Measurements from ENCODE around the gene COMT. TPM values are rescaled to one million over a fixed set of nuclear protein-coding genes. Genes with fewer than 3 reads are reported as not detected.

Gene COMT
- total RNA-seq, 2 experiments from 2014 or later = 92.6 to 95.3 TPM

DNA sequence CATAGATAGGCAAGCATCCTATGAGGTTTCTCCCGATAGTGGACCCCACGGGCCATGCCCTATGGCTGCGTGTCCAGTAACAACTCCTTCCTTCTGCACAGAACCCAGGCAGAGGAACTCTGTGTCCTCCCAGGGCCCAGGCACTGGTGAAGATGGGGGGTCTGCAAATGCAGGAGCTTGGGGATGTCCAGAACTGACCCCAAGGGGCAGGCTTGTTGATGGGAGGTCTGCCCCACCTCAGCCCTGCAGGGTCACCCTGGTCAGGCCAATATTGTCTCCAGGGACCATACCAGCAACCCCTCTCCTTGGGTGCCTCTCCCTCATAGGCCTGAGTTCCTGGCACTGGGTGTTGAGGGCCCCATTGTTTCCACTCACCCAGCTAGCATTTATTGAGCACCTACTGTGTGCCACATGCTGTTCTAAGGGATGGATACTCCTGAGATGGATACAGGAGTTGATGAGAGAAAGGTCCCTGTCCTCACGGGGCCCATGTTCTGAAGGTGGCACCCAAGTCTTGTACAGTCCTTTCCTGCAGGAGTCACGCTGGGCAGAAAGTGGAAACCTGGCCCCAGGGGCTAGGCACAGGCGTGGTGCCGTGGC is 26.4 kb downstream of the COMT start:
- H3K27ac Mint-ChIP-seq = no peak overlapping the region
- no peak for ATAC-seq

DNA sequence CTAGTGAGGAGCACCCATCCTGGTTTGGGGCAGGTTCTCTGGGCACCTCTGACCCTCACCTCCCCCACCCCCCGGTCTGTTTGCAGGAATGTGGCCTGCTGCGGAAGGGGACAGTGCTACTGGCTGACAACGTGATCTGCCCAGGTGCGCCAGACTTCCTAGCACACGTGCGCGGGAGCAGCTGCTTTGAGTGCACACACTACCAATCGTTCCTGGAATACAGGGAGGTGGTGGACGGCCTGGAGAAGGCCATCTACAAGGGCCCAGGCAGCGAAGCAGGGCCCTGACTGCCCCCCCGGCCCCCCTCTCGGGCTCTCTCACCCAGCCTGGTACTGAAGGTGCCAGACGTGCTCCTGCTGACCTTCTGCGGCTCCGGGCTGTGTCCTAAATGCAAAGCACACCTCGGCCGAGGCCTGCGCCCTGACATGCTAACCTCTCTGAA is 26.9 kb downstream of the COMT start:
- H3K27ac Mint-ChIP-seq = no peak overlapping the region
- ATAC-seq = no peak
- H3K4me1 Mint-ChIP-seq = peaks cover 2% of the 10 kb centered on the region
- no peak for DNase-seq
- H3K4me3 Mint-ChIP-seq = no peak overlapping the region
- CTCF ChIA-PET = interaction anchor here (0.6 to 10.7 kb wide), 5 partner anchors 45 to 475 kb away, joined by 3 to 97 read pairs (median 4); no protein-coding TSS in a partner anchor
- no peaks in the 10 kb centered on the region for H3K27me3 Mint-ChIP-seq
- H3K36me3 Mint-ChIP-seq = peaks cover 1% of the 10 kb centered on the region
- H3K9me3 Mint-ChIP-seq (ENCODE audit: low read depth) = no peaks in the 10 kb centered on the region

More for the DNA sequence above, 26.4 kb downstream of the COMT start:
- no peak overlapping the region for H3K4me3 Mint-ChIP-seq
- no peak for DNase-seq
- H3K27me3 Mint-ChIP-seq = no peaks in the 10 kb centered on the region
- peaks cover 2% of the 10 kb centered on the region for H3K4me1 Mint-ChIP-seq
- CTCF ChIA-PET = interaction anchor here (0.6 to 10.7 kb wide), 4 partner anchors 46 to 476 kb away, joined by 4 to 97 read pairs (median 4); no protein-coding TSS in a partner anchor
- H3K36me3 Mint-ChIP-seq = peaks cover 1% of the 10 kb centered on the region
- H3K9me3 Mint-ChIP-seq (ENCODE audit: low read depth) = no peaks in the 10 kb centered on the region

DNA sequence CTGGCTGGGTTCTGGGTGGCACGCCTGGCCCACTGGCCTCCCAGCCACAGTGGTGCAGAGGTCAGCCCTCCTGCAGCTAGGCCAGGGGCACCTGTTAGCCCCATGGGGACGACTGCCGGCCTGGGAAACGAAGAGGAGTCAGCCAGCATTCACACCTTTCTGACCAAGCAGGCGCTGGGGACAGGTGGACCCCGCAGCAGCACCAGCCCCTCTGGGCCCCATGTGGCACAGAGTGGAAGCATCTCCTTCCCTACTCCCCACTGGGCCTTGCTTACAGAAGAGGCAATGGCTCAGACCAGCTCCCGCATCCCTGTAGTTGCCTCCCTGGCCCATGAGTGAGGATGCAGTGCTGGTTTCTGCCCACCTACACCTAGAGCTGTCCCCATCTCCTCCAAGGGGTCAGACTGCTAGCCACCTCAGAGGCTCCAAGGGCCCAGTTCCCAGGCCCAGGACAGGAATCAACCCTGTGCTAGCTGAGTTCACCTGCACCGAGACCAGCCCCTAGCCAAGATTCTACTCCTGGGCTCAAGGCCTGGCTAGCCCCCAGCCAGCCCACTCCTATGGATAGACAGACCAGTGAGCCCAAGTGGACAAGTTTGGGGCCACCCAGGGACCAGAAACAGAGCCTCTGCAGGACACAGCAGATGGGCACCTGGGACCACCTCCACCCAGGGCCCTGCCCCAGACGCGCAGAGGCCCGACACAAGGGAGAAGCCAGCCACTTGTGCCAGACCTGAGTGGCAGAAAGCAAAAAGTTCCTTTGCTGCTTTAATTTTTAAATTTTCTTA is 27.8 kb downstream of the COMT start:
- Mint-ChIP-seq H3K4me3 (no peak overlapping the region), H3K9me3 (ENCODE audit: low read depth) (no peaks in the 10 kb centered on the region), H3K27ac (no peak overlapping the region), H3K36me3 (peaks cover 1% of the 10 kb centered on the region), H3K27me3 (no peaks in the 10 kb centered on the region), H3K4me1 (peaks cover 2% of the 10 kb centered on the region)
- DNase-seq (no peak), ATAC-seq (no peak)
- CTCF ChIA-PET = interaction anchor here (0.8 to 10.7 kb wide), 10 partner anchors 15 to 188 kb away, joined by 3 to 97 read pairs (median 5); partner anchors contain the start of gene ZDHHC8

DNA sequence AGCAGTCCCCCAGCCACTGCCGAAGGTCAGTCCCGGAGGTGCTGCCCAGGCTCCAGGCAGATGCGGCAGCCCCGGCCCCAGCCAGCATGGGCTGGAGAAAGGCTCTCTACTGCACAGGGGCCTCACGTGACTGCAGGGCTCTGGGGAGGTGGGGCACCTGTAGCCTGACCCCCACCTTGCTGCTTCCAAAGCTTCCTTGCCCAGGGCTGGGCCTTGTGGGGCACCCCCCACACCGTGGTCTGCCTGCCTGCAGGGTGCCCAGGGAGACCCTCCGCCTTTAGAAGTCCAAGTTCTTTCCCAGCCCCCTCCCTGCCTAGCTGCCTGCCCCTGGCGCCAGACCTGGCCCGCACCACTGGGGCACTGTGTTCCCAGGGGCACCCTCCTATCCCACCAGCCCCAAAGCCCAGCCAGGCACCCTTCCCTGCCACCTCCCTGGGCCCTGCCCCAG is 28.5 kb downstream of the COMT start:
- no peak for DNase-seq
- H3K27me3 Mint-ChIP-seq = no peaks in the 10 kb centered on the region

DNA sequence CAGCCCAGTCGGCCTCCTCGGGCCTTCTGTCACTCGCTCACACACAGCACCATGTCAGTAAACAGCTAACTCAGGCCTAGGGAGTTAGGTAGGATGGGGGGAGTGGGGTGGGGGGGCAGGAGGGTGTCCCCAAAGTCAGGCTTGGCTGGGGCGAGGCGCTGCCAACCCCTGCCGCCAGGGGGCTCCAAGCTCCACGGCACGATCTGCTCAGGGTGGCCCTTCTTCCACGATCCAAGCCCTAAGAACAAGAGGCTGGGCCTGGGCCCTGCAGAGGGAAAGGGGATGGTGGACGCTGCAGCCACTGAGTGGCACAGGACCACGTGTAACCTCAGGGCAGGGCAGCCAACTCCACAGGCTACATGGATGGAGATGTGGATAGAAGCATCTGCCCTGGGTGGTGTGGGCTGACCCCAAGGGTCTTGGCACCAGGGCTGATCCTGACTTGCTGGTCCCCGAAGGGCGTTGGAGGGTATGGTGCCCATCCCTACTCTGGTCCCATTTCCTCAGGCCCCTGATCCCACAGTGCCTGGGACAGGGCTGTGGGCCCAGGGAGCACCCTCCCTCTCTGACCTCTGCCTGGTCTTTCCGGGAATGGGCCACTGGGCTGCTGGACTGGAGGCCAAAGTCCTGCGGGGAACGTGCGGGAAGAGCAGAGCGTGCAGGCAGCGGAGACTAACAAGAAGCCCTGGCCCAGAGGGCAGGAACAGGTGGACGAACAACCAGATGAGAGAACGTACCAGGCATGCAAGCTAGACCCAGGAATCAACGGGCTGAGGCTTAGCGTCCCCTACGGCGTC is 29.1 kb downstream of the COMT start:
- CTCF ChIA-PET = interaction anchor here (0.6 to 10.7 kb wide), 18 partner anchors 12 to 240 kb away, joined by 3 to 97 read pairs (median 5); partner anchors contain the start of gene ZDHHC8
- Mint-ChIP-seq H3K27me3 (no peaks in the 10 kb centered on the region), H3K4me1 (peaks cover 9% of the 10 kb centered on the region), H3K9me3 (ENCODE audit: low read depth) (no peaks in the 10 kb centered on the region), H3K4me3 (no peak overlapping the region), H3K27ac (no peak overlapping the region), H3K36me3 (peaks cover 1% of the 10 kb centered on the region)
- peak; percentile 78 for ATAC-seq
- peak; percentile 82 for DNase-seq

More for the DNA sequence above, 28.5 kb downstream of the COMT start:
- peaks cover 4% of the 10 kb centered on the region for H3K4me1 Mint-ChIP-seq
- no peak overlapping the region for H3K27ac Mint-ChIP-seq
- H3K9me3 Mint-ChIP-seq (ENCODE audit: low read depth) = no peaks in the 10 kb centered on the region
- CTCF ChIA-PET = interaction anchor here (0.7 to 10.7 kb wide), 10 partner anchors 12 to 239 kb away, joined by 3 to 97 read pairs (median 5); partner anchors contain the start of gene ZDHHC8
- H3K36me3 Mint-ChIP-seq = peaks cover 1% of the 10 kb centered on the region
- peak; percentile 10 for ATAC-seq
- no peak overlapping the region for H3K4me3 Mint-ChIP-seq

DNA sequence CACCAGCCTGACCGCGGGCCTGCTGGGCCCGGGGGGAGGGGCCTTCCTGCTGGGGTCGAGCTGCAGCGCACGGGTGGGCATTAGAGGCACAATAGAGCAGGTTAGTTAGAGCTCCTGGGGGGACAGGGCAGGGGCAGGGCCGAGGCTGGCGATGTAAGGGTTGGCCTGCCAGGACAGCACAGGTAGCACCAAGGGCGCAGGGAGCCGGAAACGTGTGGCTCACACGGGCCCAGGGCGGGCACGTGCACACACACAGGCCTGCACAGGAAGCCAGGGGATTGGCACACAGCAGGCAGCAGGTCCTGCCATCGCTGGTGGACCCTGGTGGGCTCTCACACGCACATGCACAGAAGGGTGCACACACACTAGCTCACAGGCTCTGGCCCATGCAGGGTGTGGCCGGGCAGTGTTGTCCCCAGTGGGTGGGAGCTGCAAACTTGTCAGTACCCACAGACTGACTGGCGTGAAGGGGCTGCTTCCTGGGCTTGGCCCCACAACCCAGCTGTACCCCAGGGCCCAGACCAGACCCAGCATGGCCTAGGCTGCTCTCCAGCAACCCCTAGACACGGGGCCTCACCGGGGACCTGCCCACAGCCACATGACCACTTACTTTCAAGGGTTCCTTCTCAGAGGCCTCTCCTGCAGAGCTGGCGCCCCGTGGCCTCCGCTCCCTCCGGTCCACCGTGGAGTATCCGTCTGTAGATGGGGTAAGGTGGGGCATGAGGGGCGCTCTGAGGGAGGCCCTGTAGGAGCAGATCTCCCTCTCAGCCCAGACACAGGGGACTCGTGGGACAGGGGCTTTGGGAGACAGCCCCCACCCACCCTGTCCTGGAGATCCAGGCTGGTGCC is 29.9 kb downstream of the COMT start:
- Mint-ChIP-seq H3K4me3 (no peak overlapping the region), H3K27me3 (no peaks in the 10 kb centered on the region), H3K9me3 (ENCODE audit: low read depth) (no peaks in the 10 kb centered on the region), H3K27ac (no peak overlapping the region), H3K36me3 (peaks cover 1% of the 10 kb centered on the region), H3K4me1 (peaks cover 9% of the 10 kb centered on the region)
- CTCF ChIA-PET = interaction anchor here (0.6 to 10.7 kb wide), 17 partner anchors 12 to 241 kb away, joined by 3 to 97 read pairs (median 4); partner anchors contain the start of gene ZDHHC8
- ATAC-seq (no peak), DNase-seq (no peak)

DNA sequence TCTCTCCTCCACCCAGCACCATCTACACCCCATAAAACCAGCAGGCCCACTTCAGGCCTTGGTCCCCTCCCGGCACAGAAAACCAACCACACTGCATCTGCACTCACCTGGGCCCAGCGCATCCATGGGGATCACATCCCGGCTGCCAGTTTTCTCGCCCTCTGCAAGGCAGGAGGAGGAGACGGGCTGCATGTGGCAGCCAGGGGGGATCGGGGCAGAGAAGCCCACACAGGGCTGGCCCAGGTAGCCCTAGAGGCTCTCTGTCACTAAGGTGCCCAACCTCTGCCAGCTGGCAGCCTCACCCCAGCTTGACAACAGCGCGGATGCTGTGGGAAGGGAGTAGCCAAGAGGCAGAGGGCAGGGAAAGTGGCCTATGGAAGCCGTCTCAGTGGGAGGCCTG is 30.7 kb downstream of the COMT start:
- Mint-ChIP-seq H3K4me3 (no peak overlapping the region), H3K27ac (no peak overlapping the region), H3K27me3 (no peaks in the 10 kb centered on the region), H3K36me3 (peaks cover 1% of the 10 kb centered on the region), H3K4me1 (peaks cover 9% of the 10 kb centered on the region), H3K9me3 (ENCODE audit: low read depth) (no peaks in the 10 kb centered on the region)
- CTCF ChIA-PET = interaction anchor here (0.7 to 10.7 kb wide), 11 partner anchors 11 to 216 kb away, joined by 3 to 97 read pairs (median 5); no protein-coding TSS in a partner anchor
- DNase-seq (no peak), ATAC-seq (no peak)

DNA sequence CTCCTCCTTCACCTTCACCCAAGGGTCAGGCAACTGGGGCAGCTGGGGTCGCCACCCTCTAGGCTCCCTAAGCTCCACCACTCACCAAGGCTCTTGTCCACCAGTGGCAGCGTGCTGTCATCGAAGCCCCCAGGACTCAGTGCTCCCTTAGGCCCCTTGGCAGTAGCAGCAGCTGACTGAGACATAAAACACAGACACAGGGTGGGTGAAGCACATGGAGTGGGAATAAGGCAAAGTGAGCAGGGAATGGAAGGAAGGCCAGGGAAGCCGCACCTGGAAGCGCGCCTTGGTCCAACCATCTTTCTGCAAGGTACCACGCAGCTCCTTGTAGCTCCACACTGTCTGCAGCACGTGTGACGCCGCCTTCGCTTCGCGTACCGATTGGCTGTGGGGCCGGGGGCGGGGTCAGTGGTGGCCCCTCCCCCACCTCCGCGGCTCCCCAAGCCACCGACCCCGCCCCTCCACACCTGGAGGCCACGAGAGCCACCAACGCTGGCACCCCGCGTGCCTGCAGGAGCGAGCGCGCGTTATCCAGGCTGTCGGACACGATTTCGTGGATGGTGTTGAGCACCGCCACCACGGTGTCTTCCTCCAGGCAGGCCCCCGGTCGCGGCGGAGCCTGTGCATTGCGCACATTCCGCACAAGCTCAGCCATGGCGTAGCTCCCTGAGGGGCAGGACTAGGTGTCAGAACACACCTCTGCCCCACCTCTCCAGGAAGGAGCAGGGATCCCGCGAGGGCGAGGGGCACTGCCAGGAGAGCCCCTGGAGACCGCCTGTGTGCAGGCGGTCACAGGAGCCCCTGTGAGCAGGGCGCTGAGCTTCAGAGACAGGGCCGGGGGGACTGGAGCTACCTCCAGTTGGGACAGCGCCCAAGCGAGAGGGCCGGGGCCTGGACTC is 31.3 kb downstream of the COMT start:
- H3K4me3 Mint-ChIP-seq = no peak overlapping the region
- H3K27ac Mint-ChIP-seq = no peak overlapping the region
- CTCF ChIA-PET = interaction anchor here (0.7 to 10.7 kb wide), 8 partner anchors 11 to 217 kb away, joined by 3 to 97 read pairs (median 4); no protein-coding TSS in a partner anchor
- peaks cover 9% of the 10 kb centered on the region for H3K4me1 Mint-ChIP-seq
- no peaks in the 10 kb centered on the region for H3K9me3 Mint-ChIP-seq (ENCODE audit: low read depth)
- ATAC-seq (no peak), DNase-seq (no peak)
- H3K36me3 Mint-ChIP-seq = peaks cover 1% of the 10 kb centered on the region
- no peaks in the 10 kb centered on the region for H3K27me3 Mint-ChIP-seq

DNA sequence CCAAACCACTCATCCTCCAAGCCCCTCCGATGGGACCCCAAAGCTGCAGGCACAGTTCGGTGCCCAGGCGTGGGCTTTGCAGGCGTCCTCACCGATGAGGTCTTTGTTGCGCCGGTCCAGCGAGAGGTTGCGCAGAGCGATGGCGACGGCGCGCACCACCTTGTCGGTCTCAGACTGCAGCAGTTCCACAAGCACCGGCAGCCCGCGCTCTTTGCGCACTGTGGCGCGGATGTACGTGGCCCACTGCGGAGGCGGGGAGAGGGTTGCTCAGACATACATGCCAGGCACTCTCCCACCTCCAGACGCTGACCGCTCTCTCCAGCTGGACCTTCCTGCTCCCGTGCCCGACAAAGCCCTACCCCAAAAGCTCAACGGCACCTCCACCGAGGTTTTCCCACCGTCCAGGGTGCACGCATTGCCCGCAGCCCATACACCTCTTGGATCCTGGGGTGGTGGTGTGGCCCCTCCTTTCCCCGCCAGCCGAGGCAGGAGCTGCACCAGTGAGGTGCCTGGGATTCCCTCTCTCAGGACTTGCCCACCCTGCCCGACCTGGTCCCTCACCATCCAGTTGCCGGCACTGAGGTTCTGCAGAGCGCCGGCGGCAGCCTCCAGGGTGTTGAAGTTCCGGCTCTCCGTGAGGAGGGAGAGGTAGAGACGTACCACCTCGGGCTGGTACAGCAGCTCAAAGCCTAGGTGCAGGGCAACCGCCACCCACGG is 32.1 kb downstream of the COMT start:
- CTCF ChIA-PET = interaction anchor here (0.6 to 10.7 kb wide), 6 partner anchors 11 to 785 kb away, joined by 3 to 97 read pairs (median 5); no protein-coding TSS in a partner anchor
- H3K36me3 Mint-ChIP-seq = peaks cover under 1% of the 10 kb centered on the region
- H3K27me3 Mint-ChIP-seq = no peaks in the 10 kb centered on the region
- peaks cover 9% of the 10 kb centered on the region for H3K4me1 Mint-ChIP-seq
- H3K27ac Mint-ChIP-seq = no peak overlapping the region
- no peak overlapping the region for H3K4me3 Mint-ChIP-seq
- DNase-seq (no peak), ATAC-seq (no peak)
- no peaks in the 10 kb centered on the region for H3K9me3 Mint-ChIP-seq (ENCODE audit: low read depth)

DNA sequence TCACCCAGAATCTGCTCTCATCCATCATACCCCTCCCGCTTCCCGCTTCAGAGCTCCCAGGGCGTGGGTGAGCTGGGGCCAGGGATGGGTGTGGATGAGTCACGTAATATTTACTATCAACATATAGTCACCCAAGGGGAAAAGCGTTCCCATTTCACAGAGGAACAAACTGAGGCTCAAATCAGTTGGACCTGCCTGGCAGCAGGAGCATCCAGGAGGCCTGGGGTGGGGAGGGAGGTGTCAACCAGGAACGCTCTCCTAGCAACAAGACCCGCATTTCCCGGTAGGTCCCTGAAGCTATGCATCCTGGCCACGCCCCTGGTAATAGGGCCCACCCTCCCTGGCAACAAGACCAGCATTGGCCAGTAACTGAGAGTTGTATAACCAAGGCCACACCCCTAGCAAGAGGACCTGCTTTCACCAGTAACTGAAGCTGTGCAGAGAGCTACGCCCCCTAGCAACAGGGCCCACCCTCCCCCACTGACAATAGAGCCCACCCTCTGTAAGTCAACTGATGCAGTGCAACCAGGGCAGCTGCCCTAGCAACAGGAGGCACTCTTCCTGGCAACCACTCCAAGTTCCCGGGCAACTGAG is 32.8 kb downstream of the COMT start:
- Mint-ChIP-seq H3K9me3 (ENCODE audit: low read depth) (no peaks in the 10 kb centered on the region), H3K4me1 (peaks cover 9% of the 10 kb centered on the region), H3K4me3 (no peak overlapping the region), H3K27me3 (no peaks in the 10 kb centered on the region), H3K27ac (no peak overlapping the region), H3K36me3 (no peaks in the 10 kb centered on the region)
- DNase-seq (peak; percentile 50), ATAC-seq (peak; percentile 31)
- CTCF ChIA-PET = interaction anchor here (0.6 to 10.7 kb wide), 4 partner anchors 11 to 785 kb away, joined by 3 to 97 read pairs (median 3); no protein-coding TSS in a partner anchor

Data from activated CD8-positive, alpha-beta memory T cell treated with anti-CD3 and anti-CD28 coated beads, Interleukin-2, amount 10 ng/mL, durations not matched to agents 7 days and 5 days (primary cell).